Ovary (tissue), 3 donors: ENCODE results near the gene POLD3.
"Not testable (repeated sequence)": the region's sequence is repeated elsewhere in the genome, so short reads cannot be mapped to it uniquely, and the experiment has no call there.

Experiments
- POLR2A ChIP-seq: fragments of 450-650 bp; IDR thresholded peaks from one replicate; pipeline ENCODE4 v1.6.1; 2017; ENCODE audit warnings: antibody characterized with exemption, mild to moderate bottlenecking, moderate library complexity
- TF ChIP-seq, protein P1 (sequence below), 3 donors: fragments of 450-650 bp in 2 of 3; fragments of 200-600 bp in 1 of 3; IDR thresholded peaks; one replicate each; pipeline versions ENCODE4 v1.5.1 to v1.8.0; 2016 to 2022; ENCODE audit warnings: antibody characterized with exemption in 3 of 3, mild to moderate bottlenecking in 1 of 3
- donor health status: DM: no; HTN: no; CAD: no.

DNA sequence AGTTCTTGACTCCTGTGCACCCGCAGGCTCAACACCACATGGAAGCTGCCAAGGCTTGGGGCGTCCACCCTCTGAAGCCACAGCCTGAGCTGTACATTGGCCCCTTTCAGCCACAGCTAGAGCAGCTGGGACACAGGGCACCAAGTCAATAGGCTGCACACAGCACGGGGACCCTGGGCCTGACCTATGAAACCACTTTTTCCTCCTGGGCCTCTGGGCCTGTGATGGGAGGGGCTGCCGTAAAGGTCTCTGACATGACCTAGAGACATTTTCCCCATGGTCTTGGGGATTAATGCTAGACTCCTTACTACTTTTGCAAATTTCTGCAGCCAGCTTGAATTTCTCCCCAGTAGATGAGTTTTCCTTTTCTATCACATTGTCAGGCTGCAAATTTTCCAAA is 66.7 kb downstream of the POLD3 start:
- TF ChIP-seq, protein P1, sequence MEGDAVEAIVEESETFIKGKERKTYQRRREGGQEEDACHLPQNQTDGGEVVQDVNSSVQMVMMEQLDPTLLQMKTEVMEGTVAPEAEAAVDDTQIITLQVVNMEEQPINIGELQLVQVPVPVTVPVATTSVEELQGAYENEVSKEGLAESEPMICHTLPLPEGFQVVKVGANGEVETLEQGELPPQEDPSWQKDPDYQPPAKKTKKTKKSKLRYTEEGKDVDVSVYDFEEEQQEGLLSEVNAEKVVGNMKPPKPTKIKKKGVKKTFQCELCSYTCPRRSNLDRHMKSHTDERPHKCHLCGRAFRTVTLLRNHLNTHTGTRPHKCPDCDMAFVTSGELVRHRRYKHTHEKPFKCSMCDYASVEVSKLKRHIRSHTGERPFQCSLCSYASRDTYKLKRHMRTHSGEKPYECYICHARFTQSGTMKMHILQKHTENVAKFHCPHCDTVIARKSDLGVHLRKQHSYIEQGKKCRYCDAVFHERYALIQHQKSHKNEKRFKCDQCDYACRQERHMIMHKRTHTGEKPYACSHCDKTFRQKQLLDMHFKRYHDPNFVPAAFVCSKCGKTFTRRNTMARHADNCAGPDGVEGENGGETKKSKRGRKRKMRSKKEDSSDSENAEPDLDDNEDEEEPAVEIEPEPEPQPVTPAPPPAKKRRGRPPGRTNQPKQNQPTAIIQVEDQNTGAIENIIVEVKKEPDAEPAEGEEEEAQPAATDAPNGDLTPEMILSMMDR (IDR thresholded peaks at IDR 0.05) = not testable (repeated sequence)
- not testable (repeated sequence) for TF ChIP-seq POLR2A
